HUES6 (cell line): ENCODE measurements around the gene KCNN1.

Source experiments
- H3K27ac ChIP-seq: 2 replicates; pipeline ENCODE4 v1.7.0; 2013; ENCODE audit warnings: low read depth, mild to moderate bottlenecking, low read length, inconsistent platforms
- H3K27me3 ChIP-seq: 2 replicates; pipeline ENCODE4 v1.6.1; 2013; ENCODE audit warnings: low read length; ENCODE audit not compliant: control insufficient read depth, insufficient read depth
- H3K36me3 ChIP-seq: 2 replicates; pipeline ENCODE4 v1.6.1; 2013; ENCODE audit warnings: low read length; ENCODE audit not compliant: control insufficient read depth, insufficient read depth
- H3K4me1 ChIP-seq: 2 replicates; pipeline ENCODE4 v1.6.1; 2013; ENCODE audit warnings: low read length; ENCODE audit not compliant: control insufficient read depth, insufficient read depth
- H3K4me3 ChIP-seq: 2 replicates; pipeline ENCODE4 v1.5.1; 2013; ENCODE audit warnings: low read depth, low read length
- H3K9ac ChIP-seq: one replicate; pipeline ENCODE4 v1.6.1; 2013; ENCODE audit warnings: mild to moderate bottlenecking, low read length
- H3K9me3 ChIP-seq: 2 replicates; pipeline ENCODE4 v1.6.1; 2013; ENCODE audit warnings: low read depth, low read length; ENCODE audit not compliant: control insufficient read depth, insufficient read depth

KCNN1 gene

GRCh38 chr19:17957149-17957849 lies 9.6 kb upstream of the KCNN1 start:
- H3K4me3 ChIP-seq: no peak overlapping the region
- peaks cover 20% of the 10 kb centered on the region for H3K4me1 ChIP-seq
- H3K9ac ChIP-seq: no peak overlapping the region
- no peaks in the 10 kb centered on the region for H3K36me3 ChIP-seq
- no peaks in the 10 kb centered on the region for H3K9me3 ChIP-seq
- no peak overlapping the region for H3K27ac ChIP-seq
- peaks cover 21% of the 10 kb centered on the region for H3K27me3 ChIP-seq

- Histone ChIP-seq H3K9ac (no peak overlapping the region), H3K4me1 (peaks cover 21% of the 10 kb centered on the region), H3K27ac (no peak overlapping the region), H3K27me3 (peaks cover 16% of the 10 kb centered on the region), H3K36me3 (no peaks in the 10 kb centered on the region), H3K4me3 (no peak overlapping the region), H3K9me3 (no peaks in the 10 kb centered on the region)
Observed at GRCh38 chr19:17957885-17958284, 9.0 kb upstream of the KCNN1 start.

GRCh38 chr19:17963936-17964691 lies 2.8 kb upstream of the KCNN1 start:
- Histone ChIP-seq H3K27me3 (peaks cover 7% of the 10 kb centered on the region), H3K9me3 (no peaks in the 10 kb centered on the region), H3K4me1 (peaks cover 25% of the 10 kb centered on the region), H3K36me3 (no peaks in the 10 kb centered on the region), H3K9ac (no peak overlapping the region), H3K4me3 (no peak overlapping the region), H3K27ac (no peak overlapping the region)

- Histone ChIP-seq H3K36me3 (no peaks in the 10 kb centered on the region), H3K27me3 (peaks cover 7% of the 10 kb centered on the region), H3K4me3 (0 out of 2 replicates have a peak overlapping the region, but pooled peaks have one; percentile 51), H3K9ac (no peak overlapping the region), H3K27ac (no peak overlapping the region), H3K9me3 (no peaks in the 10 kb centered on the region), H3K4me1 (peaks cover 29% of the 10 kb centered on the region)
Observed at GRCh38 chr19:17965370-17966128, 1.4 kb upstream of the KCNN1 start.

GRCh38 chr19:17966129-17966483 lies 801 bp upstream of the KCNN1 start:
- Histone ChIP-seq H3K9me3 (no peaks in the 10 kb centered on the region), H3K4me3 (peak overlapping the region; percentile 51; the same call in 1 of the 2 replicates), H3K27me3 (peaks cover 7% of the 10 kb centered on the region), H3K4me1 (peaks cover 29% of the 10 kb centered on the region), H3K27ac (no peak overlapping the region), H3K36me3 (no peaks in the 10 kb centered on the region), H3K9ac (no peak overlapping the region)

- Histone ChIP-seq H3K27me3 (peaks cover 7% of the 10 kb centered on the region), H3K4me3 (peak overlapping the region; percentile 80), H3K27ac (no peak overlapping the region), H3K4me1 (peaks cover 22% of the 10 kb centered on the region), H3K9ac (peak overlapping the region; percentile 51), H3K36me3 (no peaks in the 10 kb centered on the region), H3K9me3 (no peaks in the 10 kb centered on the region)
Observed at GRCh38 chr19:17967257-17968051, 547 bp downstream of the KCNN1 start.

- Histone ChIP-seq H3K36me3 (no peaks in the 10 kb centered on the region), H3K27me3 (peaks cover 7% of the 10 kb centered on the region), H3K4me1 (peaks cover 21% of the 10 kb centered on the region; the same call in 1 of the 2 replicates), H3K27ac (no peak overlapping the region), H3K9ac (no peak overlapping the region), H3K4me3 (no peak overlapping the region), H3K9me3 (no peaks in the 10 kb centered on the region)
Observed at GRCh38 chr19:17968362-17968761, 1.5 kb downstream of the KCNN1 start.

GRCh38 chr19:17969096-17969792 lies 2.3 kb downstream of the KCNN1 start:
- Histone ChIP-seq H3K27ac (no peak overlapping the region), H3K9ac (no peak overlapping the region), H3K36me3 (peaks cover 5% of the 10 kb centered on the region; the same call in 1 of the 2 replicates), H3K4me3 (no peak overlapping the region), H3K27me3 (peaks cover 7% of the 10 kb centered on the region), H3K4me1 (peaks cover 21% of the 10 kb centered on the region; the same call in 1 of the 2 replicates), H3K9me3 (no peaks in the 10 kb centered on the region)

- H3K9me3 ChIP-seq: no peaks in the 10 kb centered on the region
- peaks cover 6% of the 10 kb centered on the region for H3K27me3 ChIP-seq
- no peak overlapping the region for H3K4me3 ChIP-seq
- no peak overlapping the region for H3K9ac ChIP-seq
- H3K36me3 ChIP-seq: peaks cover 18% of the 10 kb centered on the region
- peaks cover 10% of the 10 kb centered on the region; the same call in 1 of the 2 replicates for H3K4me1 ChIP-seq
- H3K27ac ChIP-seq: no peak overlapping the region
Observed at GRCh38 chr19:17972230-17972629, 5.3 kb downstream of the KCNN1 start.

GRCh38 chr19:17973759-17974158 lies 6.9 kb downstream of the KCNN1 start:
- no peak overlapping the region for H3K27ac ChIP-seq
- no peaks in the 10 kb centered on the region for H3K9me3 ChIP-seq
- H3K4me3 ChIP-seq: no peak overlapping the region
- no peaks in the 10 kb centered on the region for H3K27me3 ChIP-seq
- H3K4me1 ChIP-seq: peaks cover 4% of the 10 kb centered on the region; the same call in 1 of the 2 replicates
- no peak overlapping the region for H3K9ac ChIP-seq
- H3K36me3 ChIP-seq: peaks cover 18% of the 10 kb centered on the region
